ENCODE data around the gene FSTL5.

GRCh38 chr4:161457906-161458305, 705.9 kb downstream of the FSTL5 start:
- TF ChIP-seq EZH2phosphoT487 (IDR thresholded peaks at IDR 0.05; ENCODE audit: low read depth, severe bottlenecking, unreplicated experiment) (no peak), CTCF (IDR thresholded peaks at IDR 0.05; ENCODE audit: poor library complexity) (no peak), EZH2 (IDR thresholded peaks at IDR 0.05; ENCODE audit: borderline replicate concordance) (no peak)

Measured in hepatocyte (in vitro differentiated cells).